GM19240 (cell line): Measurements from ENCODE around the gene DDX10.

ENCODE experiments used
- DNase-seq: peaks from one replicate; pipeline ENCODE4 v3.0.0; 2011; ENCODE audit warnings: low spot score; ENCODE audit not compliant: insufficient read length

The DDX10 gene

DNA sequence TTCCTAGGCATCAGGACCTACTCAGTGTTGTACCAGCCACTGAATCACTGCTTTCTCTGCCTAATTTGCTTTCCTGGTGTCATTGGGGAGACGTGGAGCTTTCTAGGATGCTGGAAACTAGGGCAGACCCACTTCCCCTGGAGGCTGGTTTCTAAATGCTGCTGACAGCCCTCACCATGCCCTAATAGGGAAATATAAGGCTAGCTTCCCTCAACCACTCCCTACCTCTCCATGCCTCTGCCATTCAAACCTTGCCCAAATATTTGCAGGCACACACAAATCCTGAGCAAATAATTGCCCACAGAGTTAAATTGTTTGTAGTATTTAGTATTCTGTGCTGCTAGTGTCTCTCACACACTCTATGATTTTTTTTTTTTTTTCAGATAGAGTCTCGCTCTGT lies 310.2 kb downstream of the DDX10 start:
- no peak for DNase-seq

DNA sequence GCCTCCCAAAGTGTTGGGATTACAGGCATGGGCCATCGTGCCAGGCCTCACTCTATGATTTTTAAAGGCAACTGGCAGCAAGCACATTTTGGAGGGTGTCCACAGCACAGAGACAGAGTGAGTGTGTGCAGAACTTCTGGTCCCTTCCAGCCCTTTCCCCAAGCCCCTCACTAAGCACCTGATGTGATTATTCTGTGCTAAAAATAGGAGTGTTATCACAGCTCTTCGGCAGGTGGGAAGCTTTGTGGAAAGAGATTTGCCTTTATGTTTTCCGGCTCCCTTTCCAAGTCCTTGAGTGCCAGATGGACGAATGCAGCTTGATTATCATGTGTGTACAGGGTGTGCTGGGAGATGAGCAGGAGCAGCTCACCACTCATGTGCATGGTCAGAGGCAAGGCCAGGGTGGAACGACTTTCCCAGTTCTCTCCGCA lies 310.8 kb downstream of the DDX10 start:
- DNase-seq = no peak

DNA sequence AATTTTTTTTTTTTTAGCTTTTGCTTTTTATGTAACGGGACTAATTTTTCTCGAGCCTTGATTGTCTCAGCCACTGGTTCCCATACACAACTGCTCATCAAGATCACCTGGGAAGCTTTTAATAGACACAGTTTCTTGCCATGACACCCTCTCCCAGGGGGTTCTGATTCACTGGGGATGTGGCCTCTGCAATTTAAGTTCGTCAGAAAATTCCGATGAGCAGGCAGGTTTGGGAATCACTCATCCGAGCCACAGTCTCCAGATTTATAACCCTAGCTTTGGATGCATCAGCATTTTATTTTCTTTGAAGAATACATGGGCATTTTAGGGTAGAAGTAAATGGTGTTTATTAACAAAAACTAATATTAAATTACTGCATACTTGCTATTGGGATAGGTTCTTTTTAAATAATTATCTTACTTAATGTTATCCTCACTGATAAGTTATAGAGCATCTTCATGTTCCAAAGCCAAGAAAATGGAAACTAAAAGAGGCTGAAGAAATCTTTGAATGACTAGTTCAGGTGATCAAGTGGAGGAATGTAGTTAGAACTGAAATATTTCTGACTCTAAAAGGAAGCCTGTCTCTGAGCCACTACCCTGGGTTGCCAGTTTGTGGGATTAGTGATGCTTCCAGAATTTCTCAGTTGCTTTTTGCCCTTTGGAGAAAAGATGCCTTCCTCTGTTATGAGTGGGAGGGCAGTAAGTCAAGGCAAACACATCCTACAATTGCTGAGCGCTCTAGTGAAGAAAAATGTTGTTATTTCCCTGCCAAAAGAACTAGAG lies 319.0 kb downstream of the DDX10 start:
- no peak for DNase-seq

DNA sequence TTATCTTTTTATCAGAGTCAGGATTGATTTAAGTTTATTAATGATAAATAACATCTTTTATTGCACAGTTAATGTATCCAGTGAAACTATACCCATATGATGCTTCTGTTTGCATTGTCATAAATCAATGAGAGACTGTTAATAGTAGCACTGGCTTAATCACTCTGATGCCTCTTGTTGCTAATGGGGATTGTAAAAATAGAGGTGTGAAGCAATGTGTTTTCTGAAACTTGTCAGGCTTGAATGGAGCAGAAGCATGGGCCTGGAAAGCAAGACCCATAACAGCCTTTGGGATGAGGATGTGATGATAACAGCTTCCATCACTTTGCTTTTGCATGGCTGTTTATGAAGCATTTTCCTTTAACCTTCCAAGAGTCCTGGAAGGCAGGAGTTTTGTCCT lies 319.7 kb downstream of the DDX10 start:
- DNase-seq = no peak

DNA sequence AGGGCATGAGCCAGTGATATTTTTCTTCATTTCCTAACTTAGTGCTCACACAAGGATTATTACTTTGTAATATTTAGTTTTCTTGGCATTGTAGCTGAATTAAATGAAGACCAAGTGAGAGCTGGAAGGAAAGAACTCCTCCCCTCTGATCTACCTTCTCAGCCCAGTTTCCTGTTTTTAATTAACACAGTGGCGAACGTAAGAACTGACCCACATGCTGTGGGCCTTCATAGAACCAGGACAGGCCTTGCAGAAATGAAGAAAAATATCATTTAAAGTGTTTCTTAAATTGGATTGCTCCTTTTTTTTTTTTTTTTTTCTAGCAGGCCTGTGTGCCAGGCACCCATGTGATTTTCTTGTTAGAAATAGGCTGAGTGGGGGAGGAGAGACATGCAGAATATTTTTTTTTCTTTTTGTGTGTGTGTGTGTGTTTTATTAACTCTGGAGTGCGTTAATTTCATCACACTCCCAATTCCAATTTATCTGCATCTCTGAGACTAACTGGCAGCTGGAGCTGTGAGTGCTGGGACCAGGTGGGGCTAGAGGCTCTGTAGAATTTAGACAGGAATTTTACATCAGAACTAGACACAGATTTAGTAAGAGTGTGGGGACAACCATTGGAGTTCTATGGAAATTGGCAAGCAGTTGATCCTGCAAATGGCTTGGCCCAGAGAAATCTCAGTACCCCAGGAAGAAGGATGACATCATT lies 320.5 kb downstream of the DDX10 start:
- no peak for DNase-seq

DNA sequence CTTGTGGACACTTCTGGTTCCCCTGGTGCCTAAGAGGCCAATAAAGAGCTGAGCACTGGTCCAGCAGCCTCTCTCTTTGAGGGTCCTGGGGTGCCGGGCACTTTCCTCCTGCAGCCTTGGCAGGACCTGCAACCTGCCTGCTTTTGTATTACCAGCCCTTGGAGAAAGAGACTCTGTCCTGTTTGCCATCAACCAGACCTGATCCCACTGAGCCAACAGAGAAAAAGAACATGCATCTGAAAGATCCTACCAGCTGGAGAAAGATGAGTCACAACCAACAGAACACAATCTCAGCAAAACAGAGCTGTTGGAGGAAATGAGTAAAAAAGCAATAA lies 321.0 kb downstream of the DDX10 start:
- DNase-seq = no peak
